Fibroblast of mammary gland (primary cell): ENCODE results near the gene HAND1.
A peak's percentile ranks its signal among the peaks of the same experiment; 100 is the strongest.

Source experiments
- DNase-seq: peaks from one replicate; pipeline ENCODE4 v3.0.0-alpha.2; 2010; ENCODE audit warnings: low read depth
- H3K4me3 ChIP-seq: 2 replicates; pipeline ENCODE4 v1.5.1; 2011; ENCODE audit warnings: low read depth, mild to moderate bottlenecking, low read length, moderate library complexity; ENCODE audit not compliant: control insufficient read depth
- CTCF ChIP-seq: conservative IDR thresholded peaks from 2 replicates; pipeline ENCODE4 v1.5.1; 2011; ENCODE audit warnings: low read depth, low read length, inconsistent platforms; ENCODE audit not compliant: control insufficient read depth, insufficient read depth

Gene HAND1

GRCh38 chr5:154478224-154478565, at the start of gene HAND1:
Gene HAND1 (minus strand): TSS chr5:154478227. CDS start chr5:154478008, 219 bp downstream.
- DNase-seq: peak; percentile 21
- no peak for TF ChIP-seq CTCF
- H3K4me3 ChIP-seq: peak within 1 kb of the TSS; percentile 4

- DNase-seq: no peak
- no peak overlapping the region for H3K4me3 ChIP-seq
- no peak for TF ChIP-seq CTCF
Measured at GRCh38 chr5:154526231-154527226, 48.5 kb upstream of the HAND1 start.

GRCh38 chr5:154524859-154525258, 46.8 kb upstream of the HAND1 start:
- no peak for DNase-seq

GRCh38 chr5:154524181-154524580, 46.2 kb upstream of the HAND1 start:
- DNase-seq: no peak
- no peak overlapping the region for H3K4me3 ChIP-seq
- TF ChIP-seq CTCF: no peak

More at GRCh38 chr5:154524859-154525258, 46.8 kb upstream of the HAND1 start:
- TF ChIP-seq CTCF: no peak
- H3K4me3 ChIP-seq: no peak overlapping the region

GRCh38 chr5:154523709-154524108, 45.7 kb upstream of the HAND1 start:
- TF ChIP-seq CTCF: no peak
- no peak overlapping the region for H3K4me3 ChIP-seq
- DNase-seq: no peak

- no peak overlapping the region for H3K4me3 ChIP-seq
- DNase-seq: no peak
- no peak for TF ChIP-seq CTCF
Measured at GRCh38 chr5:154523104-154523503, 45.1 kb upstream of the HAND1 start.
